GM12892 (cell line): ENCODE data around the gene C20orf204.

Experiments
- DNase-seq: peaks from one replicate; pipeline ENCODE4 v3.0.0; 2011; ENCODE audit not compliant: insufficient read length
- FAIRE-seq: peaks from 2 replicates; lab custom pipeline; 2011; peaks lifted over from hg19 to GRCh38; lab: Jason Lieb, UNC
- POLR2A ChIP-seq: IDR thresholded peaks from 2 replicates; pipeline ENCODE4 v1.6.1; 2011; ENCODE audit warnings: low read depth, low read length, control low read depth
- POLR2AphosphoS5 ChIP-seq: IDR thresholded peaks from 2 replicates; pipeline ENCODE4 v1.6.1; 2011; ENCODE audit warnings: low read depth, low read length, control low read depth
- TAF1 ChIP-seq: IDR thresholded peaks from 2 replicates; pipeline ENCODE4 v1.6.1; 2011; ENCODE audit warnings: low read depth, mild to moderate bottlenecking, control low read depth, low read length, borderline replicate concordance

Gene C20orf204

DNA sequence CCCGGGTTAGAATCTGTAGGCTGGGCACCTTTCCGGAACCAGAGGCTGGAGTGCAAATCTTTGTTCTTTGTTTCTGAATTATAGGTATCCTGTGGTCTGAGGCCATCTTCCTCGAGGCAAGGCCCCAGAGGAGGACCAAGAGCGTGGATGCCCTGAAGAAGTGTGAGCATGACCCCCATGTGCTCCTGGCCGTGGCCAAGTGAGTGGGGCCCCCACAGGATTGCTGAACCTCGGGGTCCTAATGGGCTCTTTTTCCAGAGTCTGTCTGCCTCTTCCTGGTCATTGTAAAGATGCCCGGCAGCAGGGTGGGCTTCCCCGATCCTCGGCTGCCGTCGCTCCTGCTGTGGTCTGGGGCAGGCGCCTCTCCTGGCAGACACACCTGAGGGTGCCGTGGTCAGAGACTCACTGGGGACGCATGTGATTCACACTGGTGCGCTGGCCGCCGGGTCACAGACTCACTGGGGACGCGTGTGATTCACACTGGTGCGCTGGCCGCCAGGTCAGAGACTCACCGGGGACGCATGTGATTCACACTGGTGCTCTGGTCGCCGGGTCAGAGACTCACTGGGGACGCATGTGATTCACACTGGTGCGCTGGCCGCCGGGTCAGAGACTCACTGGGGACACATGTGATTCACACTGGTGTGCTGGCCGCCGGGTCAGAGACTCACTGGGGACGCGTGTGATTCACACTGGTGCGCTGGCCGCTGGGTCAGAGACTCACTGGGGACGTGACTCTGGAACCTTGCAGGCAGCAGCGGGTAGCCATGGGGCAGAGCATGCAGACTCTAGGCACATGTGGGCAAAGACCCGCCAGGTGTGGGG is 6.5 kb upstream of the C20orf204 start:
- FAIRE-seq (no peak), DNase-seq (no peak)
- TF ChIP-seq POLR2AphosphoS5 (no peak), TAF1 (no peak), POLR2A (no peak)

GRCh38 chr20:64030371-64031134 is 5.4 kb upstream of the C20orf204 start:
- TF ChIP-seq POLR2A (no peak), POLR2AphosphoS5 (peak; percentile 36; the same call in 1 of the 2 replicates), TAF1 (no peak)
- no peak for FAIRE-seq
- no peak for DNase-seq

DNA sequence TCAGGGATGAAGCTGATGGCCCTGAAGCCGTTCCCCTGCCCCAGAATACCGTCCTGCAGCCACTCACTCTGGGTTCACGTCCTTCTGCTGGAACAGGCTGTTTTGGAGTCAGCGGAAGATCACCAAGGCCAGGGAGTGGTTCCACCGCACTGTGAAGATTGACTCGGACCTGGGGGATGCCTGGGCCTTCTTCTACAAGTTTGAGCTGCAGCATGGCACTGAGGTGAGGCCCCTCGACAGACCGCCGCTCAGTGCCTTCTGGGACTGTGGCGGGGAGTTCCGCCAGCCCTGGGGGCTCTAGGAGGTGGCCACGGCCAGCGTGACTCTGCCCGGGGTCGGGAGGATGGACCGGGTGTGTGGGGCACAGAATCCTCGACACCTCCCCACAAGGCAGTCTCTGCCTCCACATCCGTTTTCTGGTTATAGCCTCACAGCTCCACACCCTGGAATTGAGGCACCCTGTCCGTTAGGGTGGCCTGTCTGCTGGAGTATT is 4.1 kb upstream of the C20orf204 start:
- TF ChIP-seq TAF1 (no peak), POLR2AphosphoS5 (0 out of 2 replicates have a peak, but pooled peaks have one; percentile 10), POLR2A (no peak)
- DNase-seq (no peak), FAIRE-seq (no peak)

DNA sequence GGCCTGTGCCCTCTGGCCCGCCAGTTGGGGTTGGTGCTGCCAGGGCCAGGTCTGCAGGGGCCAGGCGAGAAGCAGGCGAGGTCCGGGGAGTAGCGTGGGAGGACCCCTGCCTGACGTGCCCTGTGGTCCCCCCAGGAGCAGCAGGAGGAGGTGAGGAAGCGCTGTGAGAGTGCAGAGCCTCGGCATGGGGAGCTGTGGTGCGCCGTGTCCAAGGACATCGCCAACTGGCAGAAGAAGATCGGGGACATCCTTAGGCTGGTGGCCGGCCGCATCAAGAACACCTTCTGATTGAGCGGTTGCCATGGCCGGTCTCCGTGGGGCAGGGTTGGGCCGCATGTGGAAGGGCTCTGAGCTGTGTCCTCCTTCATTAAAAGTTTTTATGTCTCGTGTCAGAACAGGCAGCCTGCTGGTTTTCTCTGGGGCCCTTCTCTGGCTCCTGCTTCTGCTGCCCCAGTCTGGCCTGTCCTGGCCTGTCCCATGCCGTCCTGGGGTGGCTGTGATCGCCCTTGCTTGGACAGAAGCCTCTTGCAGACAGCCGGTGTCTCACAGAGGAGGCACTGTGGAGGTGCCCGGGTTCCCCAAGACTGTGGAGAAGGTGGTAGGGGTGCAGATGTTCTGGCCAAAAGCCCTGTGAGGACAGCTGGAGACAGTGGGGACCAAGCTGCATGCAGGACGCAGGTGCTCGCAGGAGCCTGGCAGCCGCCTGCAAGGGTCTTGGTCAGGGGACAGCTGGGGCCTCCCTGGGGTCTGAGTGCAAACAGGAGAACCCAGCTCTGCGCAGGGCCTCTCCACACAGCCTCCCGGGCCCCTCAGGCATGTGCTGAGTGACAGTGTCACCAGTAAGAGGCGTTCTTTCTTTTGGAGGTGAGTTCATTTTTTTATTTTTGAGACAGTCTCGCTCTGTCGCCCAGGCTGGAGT is 3.0 kb upstream of the C20orf204 start:
- peak; percentile 5; the same call in 1 of the 2 replicates for TF ChIP-seq POLR2AphosphoS5
- TF ChIP-seq TAF1, result no peak
- DNase-seq (no peak), FAIRE-seq (no peak)

DNA sequence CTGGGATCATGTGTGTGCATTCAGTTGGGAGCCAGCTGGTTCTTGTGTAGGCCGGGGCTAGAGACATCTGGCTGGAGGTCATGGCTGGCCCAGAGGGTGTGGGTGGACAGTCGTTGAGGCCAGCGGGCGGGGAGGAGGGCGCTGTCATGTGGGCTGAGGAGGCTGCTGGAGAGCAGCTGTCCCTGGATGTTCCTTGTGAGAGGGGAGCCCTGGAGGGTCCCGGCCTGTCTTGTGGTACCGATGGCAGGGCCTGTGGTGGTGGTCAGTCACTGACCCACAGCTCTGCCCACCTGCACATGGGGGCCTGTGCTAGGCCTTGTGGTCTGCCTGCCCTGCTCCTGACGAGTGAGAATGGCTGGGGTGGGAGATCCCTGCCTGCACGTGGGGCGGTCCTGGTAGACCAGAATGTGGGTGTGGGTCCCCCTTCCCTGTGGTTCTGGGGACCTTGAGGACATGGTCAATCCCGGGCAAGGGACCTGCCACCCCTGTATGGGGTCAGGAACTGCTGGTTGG is 1.9 kb upstream of the C20orf204 start:
- no peak for FAIRE-seq
- TF ChIP-seq POLR2AphosphoS5 (no peak), TAF1 (no peak), POLR2A (no peak)
- no peak for DNase-seq

GRCh38 chr20:64035066-64035932 is 683 bp upstream of the C20orf204 start:
- peak; percentile 64; the same call in 1 of the 2 replicates for TF ChIP-seq POLR2AphosphoS5
- TF ChIP-seq POLR2A, result no peak
- FAIRE-seq (no peak), DNase-seq (no peak)

DNA sequence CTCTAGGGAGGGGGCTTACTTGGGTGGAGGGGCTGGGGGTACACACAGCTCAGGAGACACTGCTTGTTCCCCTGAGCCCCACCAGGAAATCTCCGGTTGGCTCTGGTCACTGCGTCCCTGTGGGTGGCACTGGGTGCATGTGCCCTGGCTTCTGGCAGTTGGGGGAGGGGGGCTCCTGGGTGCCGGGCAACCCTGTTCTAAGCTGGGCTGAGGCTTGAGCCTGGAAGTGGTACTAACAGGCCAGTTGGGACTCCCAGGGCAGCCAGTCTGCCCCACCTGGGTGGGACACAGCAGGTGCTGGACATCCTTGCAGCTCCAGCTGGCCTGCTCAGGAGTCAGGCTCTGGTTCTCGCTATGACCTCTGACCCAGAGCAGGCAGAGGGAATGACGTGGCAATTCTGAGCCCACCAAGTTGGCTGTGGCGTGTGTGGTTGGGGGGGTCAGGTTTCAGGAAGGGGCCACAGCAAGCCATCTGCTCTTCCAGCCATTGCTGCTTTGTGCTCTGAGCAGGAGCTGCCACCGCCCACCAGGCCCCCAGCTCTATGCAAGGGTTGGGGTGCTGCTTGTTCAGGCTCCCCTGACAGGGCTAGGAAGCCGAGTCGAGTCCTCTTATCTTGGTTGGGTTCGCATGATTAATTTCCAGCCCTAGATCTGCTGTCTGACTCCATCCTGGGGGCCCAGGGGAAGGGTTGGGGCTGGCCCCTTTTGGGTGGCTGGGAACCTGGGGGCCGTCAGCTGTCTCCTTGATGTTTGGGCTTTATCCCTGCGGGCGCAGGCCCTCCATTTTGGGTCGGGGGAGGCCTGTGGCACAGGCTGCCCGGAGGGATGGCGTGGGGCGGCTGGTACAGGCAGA is 590 bp downstream of the C20orf204 start:
- TF ChIP-seq POLR2AphosphoS5 (no peak), POLR2A (no peak; the same call in 1 of the 2 replicates), TAF1 (no peak)
- FAIRE-seq (no peak), DNase-seq (no peak)

DNA sequence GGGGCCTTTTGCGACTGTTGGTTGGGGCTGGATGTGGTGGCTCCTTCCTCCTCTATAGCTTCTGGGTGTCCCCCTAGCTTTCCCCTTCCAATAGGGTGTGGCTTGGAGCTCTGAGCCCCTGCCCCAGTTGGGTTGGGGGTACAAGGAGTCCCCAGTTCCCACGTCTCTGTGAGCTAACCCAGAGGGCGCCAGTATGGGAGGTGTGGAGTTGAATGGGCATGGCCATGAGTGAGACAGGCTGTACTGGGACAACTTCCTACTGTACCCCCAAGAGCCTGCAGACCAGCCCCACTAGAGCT is 1.2 kb downstream of the C20orf204 start:
- no peak for FAIRE-seq
- TF ChIP-seq POLR2AphosphoS5 (no peak), POLR2A (peak; percentile 15; the same call in 1 of the 2 replicates)
- DNase-seq, result no peak

DNA sequence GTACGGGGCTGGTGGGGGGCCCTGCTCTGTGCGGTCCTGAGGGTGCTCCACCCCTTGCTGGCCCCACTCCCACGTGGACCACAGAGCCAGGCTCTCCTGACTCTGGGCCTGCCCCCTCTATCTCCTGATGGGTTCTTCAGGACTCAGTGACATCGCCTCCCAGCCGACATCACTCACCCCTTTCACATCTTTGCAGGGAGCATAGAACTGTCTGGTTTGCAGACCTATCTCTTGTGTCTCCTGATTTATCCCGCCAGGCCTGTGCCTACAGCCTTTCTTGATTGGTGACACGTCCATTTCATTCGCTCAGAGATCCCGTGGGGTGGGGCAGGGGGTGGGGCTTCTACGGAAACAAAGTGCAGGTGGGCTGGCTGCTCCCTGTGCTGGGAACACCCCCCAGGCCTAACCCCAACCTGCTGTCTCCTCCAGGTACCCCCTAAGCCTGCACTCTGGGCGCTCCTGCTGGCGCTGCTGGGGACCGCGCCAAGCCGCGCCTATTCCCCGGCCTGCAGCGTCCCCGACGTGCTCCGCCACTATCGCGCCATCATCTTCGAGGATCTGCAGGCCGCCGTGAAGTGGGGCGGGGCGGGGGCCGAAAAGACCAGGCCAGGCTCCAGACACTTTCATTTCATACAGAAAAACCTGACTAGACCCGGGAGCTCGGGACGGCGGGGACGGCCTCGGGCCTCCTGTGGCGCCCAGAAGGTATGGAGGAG is 1.7 kb downstream of the C20orf204 start:
- no peak for DNase-seq
- FAIRE-seq, result no peak
- no peak for TF ChIP-seq TAF1
- peak; percentile 55; the same call in 1 of the 2 replicates for TF ChIP-seq POLR2A
- peak; percentile 62 for TF ChIP-seq POLR2AphosphoS5
